ENCODE results near the gene CFAP46. TPM values are rescaled to one million over a fixed set of nuclear protein-coding genes. Genes with fewer than 3 reads are reported as not detected.

Gene CFAP46
- polyA plus RNA-seq, 3 donors from 2014 or later, result not detected

DNA sequence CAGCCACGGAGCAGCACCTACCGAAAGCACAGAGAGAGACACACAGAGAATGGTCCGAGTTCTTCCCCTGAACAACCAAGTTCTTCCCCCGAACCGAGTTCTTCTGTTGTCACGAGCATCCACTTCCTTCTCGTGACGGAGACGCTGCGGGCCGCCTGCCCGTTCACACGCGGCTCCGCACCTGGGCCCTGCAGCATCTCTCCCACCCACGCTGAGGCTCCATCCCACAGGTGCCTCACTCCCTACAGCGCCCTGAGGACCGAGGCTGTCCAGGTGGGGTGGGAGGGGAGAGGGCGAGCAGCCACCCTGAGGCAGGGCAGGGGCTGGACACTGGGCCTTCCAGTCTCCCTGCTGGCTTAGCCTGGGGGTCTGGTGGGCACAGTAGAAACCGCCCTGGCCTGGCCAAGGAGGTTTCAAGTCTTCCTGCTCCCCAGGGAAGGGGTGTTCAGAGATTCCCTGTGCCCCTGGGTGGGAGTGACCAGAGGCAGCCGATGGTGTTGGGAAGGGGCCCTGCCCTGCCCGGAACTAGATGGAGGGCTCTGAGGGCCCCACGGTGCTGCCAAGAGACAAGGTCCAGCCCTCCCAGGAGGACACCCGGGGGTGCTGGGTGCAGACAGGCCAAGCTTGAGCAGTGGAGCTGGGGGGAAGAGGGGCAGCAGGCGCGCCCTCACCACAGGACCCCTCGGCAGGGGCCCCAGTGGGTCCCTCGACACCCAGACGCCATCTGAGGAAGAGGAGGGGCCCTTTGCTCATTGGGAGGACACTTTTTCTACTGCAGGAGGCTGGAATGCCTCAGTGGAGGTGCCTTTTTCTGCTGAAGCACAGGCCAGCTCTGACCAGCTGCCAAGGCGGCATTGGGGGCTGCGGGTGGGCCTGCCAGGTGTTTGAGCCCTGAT, 151.2 kb downstream of the CFAP46 start:
- Mint-ChIP-seq H3K36me3 (no peaks in the 10 kb centered on the region), H3K27me3 (ENCODE audit: low read depth in 3 of 3) (peaks cover 2 to 7% (median 4%) of the 10 kb centered on the region in 3 donors), H3K4me1 (no peaks in the 10 kb centered on the region), H3K9me3 (no peaks in the 10 kb centered on the region), H3K27ac (no peak overlapping the region), H3K4me3 (no peak overlapping the region)
- DNase-seq, result no peak

DNA sequence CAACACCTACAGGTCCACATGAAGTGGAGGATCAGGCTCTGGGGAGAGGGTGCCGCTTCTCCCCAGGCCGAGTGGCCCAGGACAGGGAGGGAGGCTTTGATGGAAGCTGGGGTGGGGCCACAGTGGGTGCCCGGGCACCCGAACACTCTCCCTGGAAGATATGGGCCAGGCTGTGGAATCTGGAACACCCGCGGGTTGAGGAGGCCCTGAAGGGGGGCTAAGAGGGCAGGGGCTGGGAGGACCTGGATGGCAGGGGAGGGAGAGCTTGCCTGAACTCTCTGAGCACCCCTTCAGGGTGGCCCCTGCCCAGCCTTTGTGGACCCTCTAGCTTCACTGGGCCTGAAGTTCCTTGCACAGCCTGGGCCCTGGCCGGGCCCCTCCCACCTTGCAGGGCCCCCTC, 151.9 kb downstream of the CFAP46 start:
- Mint-ChIP-seq H3K36me3 (no peaks in the 10 kb centered on the region), H3K4me3 (no peak overlapping the region), H3K4me1 (no peaks in the 10 kb centered on the region)

DNA sequence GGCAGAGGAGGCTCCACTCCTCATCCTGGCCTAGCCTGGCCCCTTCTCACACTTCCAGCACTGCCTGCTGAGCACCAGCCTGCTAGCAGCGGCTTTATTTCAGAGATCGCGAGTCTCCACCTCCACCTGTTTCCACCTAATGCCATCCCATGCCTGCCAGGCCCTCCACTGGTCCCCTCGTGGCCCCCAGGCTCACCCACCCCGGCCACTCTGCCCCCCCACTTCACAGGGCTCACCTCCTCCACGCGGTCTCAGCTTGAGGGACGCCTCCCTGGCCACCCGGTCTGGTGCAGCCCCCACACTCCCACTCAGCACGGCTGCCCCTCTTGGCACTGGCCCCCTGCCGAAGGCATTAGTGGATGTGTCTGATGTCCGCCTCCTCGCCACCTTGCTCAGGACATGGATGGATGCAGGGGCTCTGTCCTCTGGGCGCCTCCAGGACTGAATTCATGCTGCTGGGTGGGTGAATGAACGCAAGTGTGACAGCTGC, 152.7 kb downstream of the CFAP46 start:
- Mint-ChIP-seq H3K9me3 (no peaks in the 10 kb centered on the region), H3K27ac (no peak overlapping the region), H3K4me3 (no peak overlapping the region), H3K27me3 (ENCODE audit: low read depth in 3 of 3) (peaks cover 2 to 7% (median 4%) of the 10 kb centered on the region in 3 donors), H3K36me3 (no peaks in the 10 kb centered on the region), H3K4me1 (no peaks in the 10 kb centered on the region)
- no peak for DNase-seq

More for the DNA sequence above, 151.9 kb downstream of the CFAP46 start:
- Mint-ChIP-seq H3K9me3 (no peaks in the 10 kb centered on the region), H3K27ac (no peak overlapping the region), H3K27me3 (ENCODE audit: low read depth in 3 of 3) (peaks cover 2 to 7% (median 4%) of the 10 kb centered on the region in 3 donors)
- no peak for DNase-seq

DNA sequence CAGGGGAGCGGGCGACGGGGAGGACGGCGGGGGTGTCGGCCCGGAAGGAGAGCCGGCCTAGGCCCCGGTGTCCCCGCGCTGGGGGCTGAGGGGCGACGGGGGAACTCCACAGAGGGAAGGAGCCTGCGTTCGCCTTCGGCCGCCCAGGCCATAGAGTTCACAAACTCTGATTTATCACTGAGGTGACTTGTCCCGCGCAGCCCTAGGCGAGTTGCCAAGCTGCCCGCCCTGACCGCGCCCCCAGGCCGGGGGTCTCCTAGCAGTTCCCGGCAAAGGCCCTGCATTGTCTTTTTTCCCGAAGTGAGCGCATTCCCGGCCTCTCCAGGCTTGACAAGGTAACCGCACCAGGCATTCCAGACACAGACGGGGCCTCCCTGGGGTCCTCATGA, 153.5 kb downstream of the CFAP46 start:
- Mint-ChIP-seq H3K27ac (no peak overlapping the region), H3K9me3 (no peaks in the 10 kb centered on the region), H3K4me1 (no peaks in the 10 kb centered on the region), H3K27me3 (ENCODE audit: low read depth in 3 of 3) (peaks cover 4 to 8% (median 4%) of the 10 kb centered on the region in 3 donors), H3K4me3 (no peak overlapping the region), H3K36me3 (no peaks in the 10 kb centered on the region)
- DNase-seq, result no peak

DNA sequence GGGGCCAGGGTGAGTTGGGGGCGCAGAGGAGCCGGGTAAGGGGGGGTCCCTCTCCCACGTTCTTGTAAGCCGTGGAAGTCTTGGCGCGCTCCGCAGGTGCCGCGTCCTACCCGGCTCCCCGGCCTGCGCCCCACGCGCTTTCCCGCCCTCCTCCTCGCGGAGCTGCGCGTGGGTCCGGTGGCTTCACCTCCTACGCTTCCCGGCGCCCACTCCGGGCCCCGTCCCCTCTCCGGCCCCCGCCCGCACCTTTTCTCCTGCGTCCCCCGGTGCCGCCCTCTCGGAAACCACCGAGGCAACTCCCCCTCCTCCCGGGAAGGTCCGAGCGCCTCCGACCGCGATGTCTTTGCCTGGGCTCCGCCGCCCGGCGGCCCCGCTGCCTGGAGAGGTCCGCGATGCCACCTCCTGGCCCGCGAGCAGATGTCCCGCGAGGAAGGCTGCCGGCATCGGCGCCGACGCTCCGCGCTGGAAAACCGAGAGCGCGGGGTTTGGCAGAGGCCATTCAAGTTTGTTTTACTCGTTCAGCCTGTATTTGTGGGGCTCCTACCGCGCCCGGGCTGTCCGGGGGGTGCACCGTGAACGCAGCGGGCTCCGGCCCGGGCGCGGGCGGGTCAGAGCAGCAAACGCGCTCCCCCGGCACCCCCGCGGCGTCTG, 154.1 kb downstream of the CFAP46 start:
- H3K4me1 Mint-ChIP-seq, result peaks cover 0 to 2% of the 10 kb centered on the region in 2 donors
- no peak overlapping the region for H3K27ac Mint-ChIP-seq

DNA sequence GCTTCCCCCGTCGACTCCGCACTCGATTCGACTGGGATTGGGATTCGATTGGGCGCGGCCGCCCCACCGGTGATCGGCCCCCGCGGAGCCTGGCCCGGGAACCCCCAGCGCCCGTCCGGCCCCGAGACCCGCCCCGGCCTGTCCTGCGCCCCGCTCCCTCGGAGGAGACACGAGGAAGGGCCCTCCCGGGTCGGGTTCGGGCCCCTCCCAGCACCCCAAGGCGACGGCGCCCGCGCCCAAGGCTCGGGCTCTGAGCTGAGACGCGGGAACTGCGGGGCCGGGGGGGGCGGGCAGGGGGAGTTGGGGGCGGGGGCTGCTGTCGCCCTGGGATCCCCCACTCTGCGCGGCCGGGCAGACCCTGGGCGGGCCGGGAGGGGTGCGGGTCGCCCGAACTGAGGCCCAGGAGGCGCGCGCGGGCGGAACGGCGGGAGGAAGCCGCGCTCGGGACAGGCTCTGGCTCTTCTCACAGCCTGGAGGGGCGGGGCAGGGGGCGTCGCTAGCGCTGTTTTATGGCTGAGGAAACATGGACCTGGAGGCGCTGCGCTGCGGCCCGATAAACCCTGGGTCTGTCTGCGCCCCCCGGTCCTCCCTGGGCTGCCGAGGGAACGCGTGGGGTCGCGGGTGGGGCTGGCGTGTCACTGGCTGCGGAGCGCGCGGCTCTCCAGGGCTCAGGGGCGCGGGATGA, 154.7 kb downstream of the CFAP46 start:
- Mint-ChIP-seq H3K36me3 (peaks cover 8 to 11% (median 10%) of the 10 kb centered on the region in 3 donors), H3K27ac (no peak overlapping the region), H3K4me3 (no peak overlapping the region), H3K9me3 (no peaks in the 10 kb centered on the region), H3K4me1 (peaks cover 0 to 2% of the 10 kb centered on the region in 2 donors), H3K27me3 (ENCODE audit: low read depth in 3 of 3) (peaks cover 5 to 15% (median 8%) of the 10 kb centered on the region in 3 donors)
- no peak for DNase-seq

More for the DNA sequence above, 154.1 kb downstream of the CFAP46 start:
- no peak for DNase-seq
- peaks cover 4% of the 10 kb centered on the region in 3 donors for H3K36me3 Mint-ChIP-seq
- no peak overlapping the region for H3K4me3 Mint-ChIP-seq
- peaks cover 5 to 13% (median 8%) of the 10 kb centered on the region in 3 donors for H3K27me3 Mint-ChIP-seq (ENCODE audit: low read depth in 3 of 3)
- no peaks in the 10 kb centered on the region for H3K9me3 Mint-ChIP-seq

DNA sequence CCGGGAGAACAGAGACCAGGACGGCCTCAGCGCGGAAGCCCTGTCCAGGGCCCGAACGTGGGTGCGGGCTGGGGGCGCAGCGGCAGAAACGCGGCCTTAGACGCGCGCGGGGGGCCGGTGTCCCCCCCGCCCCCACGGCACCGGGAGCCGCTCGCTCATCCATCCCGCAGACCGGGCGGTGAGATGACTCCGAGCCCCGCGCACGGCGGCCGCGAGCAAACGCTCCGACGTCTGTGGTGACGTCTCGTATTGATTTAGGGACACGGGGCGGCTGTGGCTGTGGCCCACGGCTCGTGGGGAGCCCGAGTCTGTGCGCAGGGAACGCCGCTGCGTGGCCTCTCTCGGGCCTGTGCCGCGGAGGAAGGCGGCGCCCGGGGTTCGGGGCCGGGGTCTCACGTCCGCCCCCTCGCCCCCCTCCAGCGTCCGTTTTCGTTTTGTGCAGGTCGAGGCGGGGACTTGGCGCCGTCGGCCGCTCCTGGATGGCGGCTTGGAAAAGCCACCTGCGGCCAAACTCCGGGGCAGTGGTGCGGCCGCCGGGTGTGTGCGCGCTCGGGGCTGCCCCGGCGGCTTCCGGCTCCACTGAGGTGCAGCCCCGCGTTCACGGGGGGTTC, 155.4 kb downstream of the CFAP46 start:
- Mint-ChIP-seq H3K27me3 (ENCODE audit: low read depth in 3 of 3) (peaks cover 5 to 15% (median 8%) of the 10 kb centered on the region in 3 donors), H3K27ac (no peak overlapping the region), H3K36me3 (peaks cover 10 to 13% (median 13%) of the 10 kb centered on the region in 3 donors), H3K4me1 (peaks cover 0 to 2% of the 10 kb centered on the region in 2 donors), H3K4me3 (no peak overlapping the region), H3K9me3 (no peaks in the 10 kb centered on the region)
- DNase-seq, result no peak

DNA sequence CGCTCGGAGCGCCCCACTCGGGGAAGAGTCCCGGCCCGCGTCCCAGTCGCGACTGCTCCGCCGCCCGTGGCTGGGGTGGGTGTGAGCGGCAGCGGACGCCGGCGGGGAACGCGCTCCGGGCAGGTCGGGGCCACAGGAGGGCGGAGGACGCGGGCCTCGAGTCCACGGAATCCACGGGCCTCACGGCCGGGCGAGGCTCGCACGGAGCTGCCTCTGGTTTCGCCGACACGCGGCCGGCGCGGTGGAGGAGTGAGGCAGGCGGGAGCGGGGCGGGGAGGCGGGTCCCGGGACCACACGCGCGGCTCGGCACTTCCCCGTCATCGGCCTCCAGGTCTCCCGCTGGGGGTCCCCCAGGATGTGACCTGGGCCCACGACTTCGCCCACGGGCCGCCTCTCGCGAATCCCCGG, 155.9 kb downstream of the CFAP46 start:
- H3K4me3 Mint-ChIP-seq, result no peak overlapping the region
- H3K27me3 Mint-ChIP-seq (ENCODE audit: low read depth in 3 of 3), result peaks cover 5 to 15% (median 8%) of the 10 kb centered on the region in 3 donors
- no peaks in the 10 kb centered on the region for H3K9me3 Mint-ChIP-seq
- peaks cover 0 to 2% of the 10 kb centered on the region in 2 donors for H3K4me1 Mint-ChIP-seq
- no peak for DNase-seq
- no peak overlapping the region for H3K27ac Mint-ChIP-seq
- peaks cover 10 to 17% (median 16%) of the 10 kb centered on the region in 3 donors for H3K36me3 Mint-ChIP-seq

DNA sequence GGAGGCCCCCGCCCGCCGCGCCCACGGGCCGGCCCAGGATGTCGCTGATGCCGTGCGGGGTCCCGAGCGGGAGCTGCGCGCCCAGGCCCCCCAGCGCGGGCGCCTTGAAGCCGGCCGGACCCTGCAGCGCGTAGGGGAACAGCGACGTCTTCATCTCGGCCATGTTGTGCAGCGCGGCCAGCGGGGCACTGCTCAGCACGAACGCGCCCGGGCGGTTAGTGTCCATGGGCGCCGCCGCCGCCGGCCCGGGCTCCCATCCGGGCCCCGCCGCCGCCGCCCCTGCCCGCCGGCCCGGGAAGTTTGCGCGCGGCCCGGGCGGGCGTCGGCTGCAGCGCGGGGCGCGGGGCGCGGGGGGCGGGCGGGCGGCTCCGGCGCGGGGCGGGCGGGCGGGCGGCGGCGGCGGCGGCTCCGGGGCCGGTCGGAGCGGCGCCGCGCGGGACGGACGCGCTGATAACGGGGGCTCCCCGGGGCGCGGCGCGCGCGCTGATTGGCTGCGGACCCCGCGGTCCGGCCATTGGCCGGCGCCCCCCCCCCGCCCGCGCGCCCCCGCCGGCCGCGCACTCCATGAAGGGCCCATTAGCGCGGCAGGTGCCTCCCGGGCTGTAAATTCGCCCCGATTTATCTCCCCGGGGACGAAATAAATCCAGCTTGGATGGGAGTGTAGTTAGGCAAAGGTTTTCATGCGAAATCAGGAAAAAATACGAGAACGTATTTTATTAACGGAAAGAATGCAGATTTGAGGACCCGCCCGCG, 156.5 kb downstream of the CFAP46 start, which contains the start of gene NKX6-2:
Gene NKX6-2 (minus strand): TSS at position 425 of the 753 bp plus-strand sequence. CDS start 199 bp downstream, at position 226.
- no peak for DNase-seq
- Mint-ChIP-seq H3K27me3 (ENCODE audit: low read depth in 3 of 3) (peaks cover 5 to 13% (median 8%) of the 10 kb centered on the region in 3 donors), H3K27ac (no peak within 1 kb of the TSS), H3K4me3 (no peak within 1 kb of the TSS), H3K9me3 (no peaks in the 10 kb centered on the region), H3K4me1 (peaks cover 0 to 2% of the 10 kb centered on the region in 2 donors), H3K36me3 (peaks cover 10 to 20% (median 17%) of the 10 kb centered on the region in 3 donors)

DNA sequence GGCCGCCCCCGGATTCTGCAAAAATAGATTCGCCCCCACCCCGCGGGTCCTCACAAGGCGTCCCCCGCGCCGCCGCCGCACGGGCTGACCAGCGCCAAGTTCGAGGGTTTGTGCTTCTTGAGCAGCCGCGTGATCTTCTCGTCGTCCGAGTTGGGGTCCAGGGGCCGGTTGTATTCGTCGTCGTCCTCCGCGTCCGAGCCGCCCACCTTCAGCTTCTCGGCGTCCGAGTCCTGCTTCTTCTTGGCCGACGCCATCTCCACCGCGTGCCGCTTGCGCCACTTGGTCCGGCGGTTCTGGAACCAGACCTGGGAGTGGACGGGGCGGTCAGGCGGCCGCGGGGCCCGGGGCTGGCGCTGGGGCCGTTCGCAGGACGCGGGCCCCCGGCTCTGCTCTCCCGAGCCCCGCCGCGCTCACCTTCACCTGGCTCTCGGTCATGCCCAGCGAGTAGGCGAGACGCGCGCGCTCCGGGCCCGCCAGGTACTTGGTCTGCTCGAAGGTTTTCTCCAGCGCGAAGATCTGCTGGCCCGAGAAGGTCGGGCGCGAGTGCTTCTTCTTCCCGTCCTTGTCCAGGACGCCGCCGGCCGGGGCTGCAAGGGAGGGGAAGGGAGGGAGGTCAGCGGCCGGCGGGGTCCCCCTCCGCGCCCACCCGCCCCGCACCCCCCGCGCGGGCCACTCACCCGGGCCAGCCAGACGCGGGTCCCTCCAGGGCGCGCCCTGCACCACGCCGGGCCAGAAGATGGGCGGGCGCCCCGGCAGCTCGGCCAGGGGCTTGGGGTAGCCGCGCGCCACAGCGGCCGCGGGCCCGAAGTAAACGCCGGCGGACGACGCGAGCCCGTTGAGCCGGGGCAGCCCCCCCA, 157.3 kb downstream of the CFAP46 start:
- H3K4me1 Mint-ChIP-seq, result peaks cover 0 to 2% of the 10 kb centered on the region in 2 donors
- no peaks in the 10 kb centered on the region for H3K9me3 Mint-ChIP-seq
- H3K36me3 Mint-ChIP-seq, result peaks cover 10 to 20% (median 20%) of the 10 kb centered on the region in 3 donors
- DNase-seq, result no peak
- H3K27ac Mint-ChIP-seq, result no peak overlapping the region
- peaks cover 3 to 10% (median 8%) of the 10 kb centered on the region in 3 donors for H3K27me3 Mint-ChIP-seq (ENCODE audit: low read depth in 3 of 3)
- no peak overlapping the region for H3K4me3 Mint-ChIP-seq

DNA sequence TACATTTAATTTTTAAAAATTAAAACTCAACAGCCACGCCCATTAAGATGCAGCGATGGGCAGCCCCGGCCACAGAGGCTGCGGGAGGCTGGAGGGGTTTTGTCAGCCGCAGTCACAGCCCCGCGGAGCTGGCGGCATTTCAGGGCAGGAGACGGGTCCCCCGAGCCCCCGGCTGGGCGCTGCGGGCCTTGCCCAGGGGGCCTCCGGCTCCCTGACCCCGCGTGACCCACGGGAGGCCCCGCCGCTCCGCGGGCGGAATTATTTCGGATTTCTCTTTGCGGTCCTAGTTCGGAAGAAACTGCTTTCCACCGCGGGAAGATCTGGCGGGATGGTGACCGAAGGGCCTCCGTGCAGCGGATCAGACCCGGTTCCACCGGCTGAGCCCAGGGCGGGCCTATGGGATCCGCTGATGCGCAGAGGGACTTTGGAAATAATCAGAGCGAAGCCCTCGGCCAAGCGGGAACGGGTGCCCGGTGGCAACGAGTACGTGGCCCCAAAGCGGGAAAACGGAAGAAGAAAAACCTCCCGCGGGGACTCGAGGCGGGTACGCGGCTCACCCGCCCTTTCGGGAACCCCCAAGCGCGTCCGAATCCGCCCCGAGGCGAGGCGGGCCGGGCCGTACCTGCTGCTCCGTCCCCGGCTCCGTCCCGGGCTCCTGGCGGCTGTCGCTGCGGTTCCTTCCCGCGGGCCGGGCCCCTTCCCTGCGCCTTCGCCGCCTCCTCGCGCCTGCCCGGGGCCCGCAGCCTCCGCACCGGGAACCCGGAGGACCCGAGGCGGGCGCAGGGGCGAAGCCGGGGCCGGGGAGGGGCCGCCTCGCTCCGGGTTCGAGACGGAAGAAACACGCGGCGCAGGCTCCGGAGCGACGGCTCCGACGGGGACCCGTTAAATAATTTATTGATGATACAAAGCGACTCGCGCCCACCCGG, 158.2 kb downstream of the CFAP46 start:
- peak overlapping the region in 2 of 5 donors; percentile 21 to 48 for H3K4me3 Mint-ChIP-seq

More for the DNA sequence above, 158.2 kb downstream of the CFAP46 start:
- no peaks in the 10 kb centered on the region for H3K9me3 Mint-ChIP-seq
- peaks cover 0 to 2% of the 10 kb centered on the region in 2 donors for H3K4me1 Mint-ChIP-seq
- no peak overlapping the region for H3K27ac Mint-ChIP-seq
- H3K27me3 Mint-ChIP-seq (ENCODE audit: low read depth in 3 of 3), result peaks cover 1 to 10% (median 8%) of the 10 kb centered on the region in 3 donors
- peaks cover 10 to 22% (median 20%) of the 10 kb centered on the region in 3 donors for H3K36me3 Mint-ChIP-seq
- DNase-seq, result no peak
